ENCODE measurements around the gene TMEM217.
A peak's percentile ranks its signal among the peaks of the same experiment; 100 is the strongest.

The TMEM217 gene

DNA sequence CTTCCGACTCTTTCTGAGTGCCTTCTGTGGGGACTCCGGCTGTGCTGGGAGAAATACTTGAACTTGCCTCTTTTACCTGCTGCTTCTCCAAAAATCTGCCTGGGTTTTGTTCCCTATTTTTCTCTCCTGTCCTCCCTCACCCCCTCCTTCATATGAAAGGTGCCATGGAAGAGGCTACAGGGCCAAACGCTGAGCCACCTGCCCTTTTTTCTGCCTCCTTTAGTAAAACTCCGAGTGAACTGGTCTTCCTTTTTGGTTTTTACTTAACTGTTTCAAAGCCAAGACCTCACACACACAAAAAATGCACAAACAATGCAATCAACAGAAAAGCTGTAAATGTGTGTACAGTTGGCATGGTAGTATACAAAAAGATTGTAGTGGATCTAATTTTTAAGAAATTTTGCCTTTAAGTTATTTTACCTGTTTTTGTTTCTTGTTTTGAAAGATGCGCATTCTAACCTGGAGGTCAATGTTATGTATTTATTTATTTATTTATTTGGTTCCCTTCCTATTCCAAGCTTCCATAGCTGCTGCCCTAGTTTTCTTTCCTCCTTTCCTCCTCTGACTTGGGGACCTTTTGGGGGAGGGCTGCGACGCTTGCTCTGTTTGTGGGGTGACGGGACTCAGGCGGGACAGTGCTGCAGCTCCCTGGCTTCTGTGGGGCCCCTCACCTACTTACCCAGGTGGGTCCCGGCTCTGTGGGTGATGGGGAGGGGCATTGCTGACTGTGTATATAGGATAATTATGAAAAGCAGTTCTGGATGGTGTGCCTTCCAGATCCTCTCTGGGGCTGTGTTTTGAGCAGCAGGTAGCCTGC is 83.2 kb downstream of the TMEM217 start:
- ChIA-PET POLR2A (interaction anchor here (0.6 to 2.7 kb wide), 4 partner anchors 9 to 564 kb away, joined by 5 to 8 read pairs (median 6); no protein-coding TSS in a partner anchor), CTCF (interaction anchor here (1.3 to 27.8 kb wide), 7 partner anchors 7 to 150 kb away, joined by 3 to 436 read pairs (median 89); no protein-coding TSS in a partner anchor)
- H3K27ac ChIP-seq (ENCODE audit: insufficient read depth in 1 of 2, low read depth in 1 of 2, low read length in 2 of 2, poor library complexity in 1 of 2, severe bottlenecking in 2 of 2) = peak overlapping the region; percentile 69 to 93
- peak overlapping the region in 5 of 7 experiments; percentile 74 to 98 (median 97) for H3K4me3 ChIP-seq (ENCODE audit: control insufficient read depth in 1 of 7, extremely low read depth in 1 of 7, insufficient read depth in 4 of 7, low read depth in 2 of 7, low read length in 6 of 7)
- H3K9me3 ChIP-seq (ENCODE audit: control extremely low read depth in 1 of 5, control insufficient read depth in 4 of 5, insufficient read depth in 2 of 5, low read depth in 1 of 5, low read length in 4 of 5) = no peaks in the 10 kb centered on the region
- no peak for DNase-seq
- H3K36me3 ChIP-seq (ENCODE audit: control insufficient read depth in 4 of 4, insufficient read depth in 4 of 4, low read length in 3 of 4) = peaks cover 0 to 54% (median 34%) of the 10 kb centered on the region in 4 experiments
- no peaks in the 10 kb centered on the region for H3K27me3 ChIP-seq (replicated peaks in 2 of 5; ENCODE audit: control insufficient read depth in 4 of 5, insufficient read depth in 5 of 5, low read length in 4 of 5)
- peaks cover 45 to 73% (median 65%) of the 10 kb centered on the region in 4 experiments for H3K4me1 ChIP-seq (ENCODE audit: control extremely low read depth in 1 of 4, control insufficient read depth in 4 of 4, insufficient read depth in 4 of 4, low read length in 3 of 4)
- WGBS (ENCODE audit: insufficient coverage) = 17% methylated on average over 3 of the region's 10 CpGs

DNA sequence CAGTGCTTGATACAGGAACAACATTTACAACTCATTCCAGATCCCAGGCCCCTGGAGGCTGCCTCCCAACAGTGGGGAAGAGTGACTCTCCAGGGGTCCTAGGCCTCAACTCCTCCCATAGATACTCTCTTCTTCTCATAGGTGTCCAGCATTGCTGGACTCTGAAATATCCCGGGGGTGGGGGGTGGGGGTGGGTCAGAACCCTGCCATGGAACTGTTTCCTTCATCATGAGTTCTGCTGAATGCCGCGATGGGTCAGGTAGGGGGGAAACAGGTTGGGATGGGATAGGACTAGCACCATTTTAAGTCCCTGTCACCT is 83.8 kb downstream of the TMEM217 start:
- ChIA-PET POLR2A (interaction anchor here (1.2 to 2.3 kb wide), 2 partner anchors 31 to 34 kb away, joined by 4 to 7 read pairs; no protein-coding TSS in a partner anchor), CTCF (interaction anchor here (1.3 to 27.8 kb wide), 7 partner anchors 7 to 149 kb away, joined by 3 to 436 read pairs (median 89); no protein-coding TSS in a partner anchor)
- Histone ChIP-seq H3K4me3 (ENCODE audit: control insufficient read depth in 1 of 7, extremely low read depth in 1 of 7, insufficient read depth in 4 of 7, low read depth in 2 of 7, low read length in 6 of 7) (peak overlapping the region in 5 of 7 experiments; percentile 74 to 98 (median 97)), H3K36me3 (ENCODE audit: control insufficient read depth in 4 of 4, insufficient read depth in 4 of 4, low read length in 3 of 4) (peaks cover 0 to 54% (median 34%) of the 10 kb centered on the region in 4 experiments), H3K9me3 (ENCODE audit: control extremely low read depth in 1 of 5, control insufficient read depth in 4 of 5, insufficient read depth in 2 of 5, low read depth in 1 of 5, low read length in 4 of 5) (no peaks in the 10 kb centered on the region), H3K27me3 (replicated peaks in 2 of 5; ENCODE audit: control insufficient read depth in 4 of 5, insufficient read depth in 5 of 5, low read length in 4 of 5) (no peaks in the 10 kb centered on the region), H3K4me1 (ENCODE audit: control extremely low read depth in 1 of 4, control insufficient read depth in 4 of 4, insufficient read depth in 4 of 4, low read length in 3 of 4) (peaks cover 45 to 70% (median 65%) of the 10 kb centered on the region in 4 experiments), H3K27ac (ENCODE audit: insufficient read depth in 1 of 2, low read depth in 1 of 2, low read length in 2 of 2, poor library complexity in 1 of 2, severe bottlenecking in 2 of 2) (peak overlapping the region; percentile 69 to 93)
- DNase-seq = no peak
- 10% methylated on average over 2 of the region's 3 CpGs for WGBS (ENCODE audit: insufficient coverage)

DNA sequence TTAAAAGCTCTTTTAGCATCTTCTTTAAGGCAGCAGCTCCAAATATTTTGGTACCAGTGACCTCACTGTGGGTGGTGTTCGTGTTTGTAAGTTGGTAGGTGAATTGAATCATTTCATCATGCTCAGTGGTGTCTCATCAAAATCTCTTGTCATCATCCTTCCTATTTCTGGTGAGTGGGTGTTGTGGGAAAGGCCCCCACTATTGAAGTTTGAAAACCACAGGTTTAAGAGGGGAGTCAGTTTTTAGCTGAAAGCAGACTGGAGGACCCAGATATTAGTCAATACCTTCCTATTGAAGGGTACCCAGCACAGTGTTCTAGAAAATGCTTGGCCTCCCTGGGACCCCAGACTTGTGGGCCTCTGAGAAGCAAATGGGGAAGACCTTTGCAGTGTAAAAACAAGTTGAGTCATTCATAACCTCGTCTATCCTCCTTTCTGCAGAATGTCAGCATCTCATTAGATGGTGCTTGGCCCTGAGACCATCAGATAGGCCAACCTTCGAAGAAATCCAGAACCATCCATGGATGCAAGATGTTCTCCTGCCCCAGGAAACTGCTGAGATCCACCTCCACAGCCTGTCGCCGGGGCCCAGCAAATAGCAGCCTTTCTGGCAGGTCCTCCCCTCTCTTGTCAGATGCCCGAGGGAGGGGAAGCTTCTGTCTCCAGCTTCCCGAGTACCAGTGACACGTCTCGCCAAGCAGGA is 84.3 kb downstream of the TMEM217 start:
- POLR2A ChIA-PET = interaction anchor here (1.2 to 5.4 kb wide), 4 partner anchors 14 to 122 kb away, joined by 4 to 35 read pairs (median 8); no protein-coding TSS in a partner anchor
- Histone ChIP-seq H3K36me3 (ENCODE audit: control insufficient read depth in 4 of 4, insufficient read depth in 4 of 4, low read length in 3 of 4) (peaks cover 0 to 54% (median 34%) of the 10 kb centered on the region in 4 experiments), H3K4me1 (ENCODE audit: control extremely low read depth in 1 of 4, control insufficient read depth in 4 of 4, insufficient read depth in 4 of 4, low read length in 3 of 4) (peaks cover 47 to 72% (median 67%) of the 10 kb centered on the region in 4 experiments), H3K27me3 (replicated peaks in 2 of 5; ENCODE audit: control insufficient read depth in 4 of 5, insufficient read depth in 5 of 5, low read length in 4 of 5) (no peaks in the 10 kb centered on the region), H3K9me3 (ENCODE audit: control extremely low read depth in 1 of 5, control insufficient read depth in 4 of 5, insufficient read depth in 2 of 5, low read depth in 1 of 5, low read length in 4 of 5) (no peaks in the 10 kb centered on the region), H3K27ac (ENCODE audit: insufficient read depth in 1 of 2, low read depth in 1 of 2, low read length in 2 of 2, poor library complexity in 1 of 2, severe bottlenecking in 2 of 2) (peak overlapping the region; percentile 69 to 93), H3K4me3 (ENCODE audit: control insufficient read depth in 1 of 7, extremely low read depth in 1 of 7, insufficient read depth in 4 of 7, low read depth in 2 of 7, low read length in 6 of 7) (peak overlapping the region in 6 of 7 experiments; percentile 8 to 98 (median 97))
- peak in 1 of 3 donors; percentile 45 for DNase-seq
- CTCF ChIA-PET = interaction anchor here (0.6 to 27.8 kb wide), 13 partner anchors 8 to 279 kb away, joined by 3 to 436 read pairs (median 5); no protein-coding TSS in a partner anchor
- WGBS (ENCODE audit: insufficient coverage) = 0% methylated on average over 6 of the region's 9 CpGs

DNA sequence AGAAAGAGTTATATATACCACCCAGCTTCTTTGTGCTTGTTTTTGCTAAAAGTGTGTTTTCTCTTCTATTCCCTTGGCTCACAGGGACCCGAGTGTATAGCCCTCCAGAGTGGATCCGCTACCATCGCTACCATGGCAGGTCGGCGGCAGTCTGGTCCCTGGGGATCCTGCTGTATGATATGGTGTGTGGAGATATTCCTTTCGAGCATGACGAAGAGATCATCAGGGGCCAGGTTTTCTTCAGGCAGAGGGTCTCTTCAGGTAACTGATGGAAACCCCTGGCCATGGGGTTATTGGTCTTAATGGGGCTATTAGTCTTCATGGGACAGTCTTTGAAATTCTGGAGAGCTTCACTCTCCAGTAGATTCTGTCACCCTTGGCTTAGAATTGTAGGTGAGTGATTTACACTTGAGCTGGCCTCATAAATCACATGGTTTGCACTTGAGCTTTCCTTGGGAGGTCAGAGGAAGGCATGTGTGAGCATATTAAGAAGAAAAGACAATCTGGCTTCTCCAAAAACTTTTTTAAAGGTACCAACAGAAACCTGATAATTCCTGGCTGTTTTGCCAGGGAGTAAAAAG is 84.9 kb downstream of the TMEM217 start:
- no CpG with 5 or more reads among the region's 7 CpGs for WGBS (ENCODE audit: insufficient coverage)
- Histone ChIP-seq H3K9me3 (ENCODE audit: control extremely low read depth in 1 of 5, control insufficient read depth in 4 of 5, insufficient read depth in 2 of 5, low read depth in 1 of 5, low read length in 4 of 5) (no peaks in the 10 kb centered on the region), H3K4me1 (ENCODE audit: control extremely low read depth in 1 of 4, control insufficient read depth in 4 of 4, insufficient read depth in 4 of 4, low read length in 3 of 4) (peaks cover 46 to 72% (median 63%) of the 10 kb centered on the region in 4 experiments), H3K27me3 (replicated peaks in 2 of 5; ENCODE audit: control insufficient read depth in 4 of 5, insufficient read depth in 5 of 5, low read length in 4 of 5) (no peaks in the 10 kb centered on the region), H3K27ac (ENCODE audit: insufficient read depth in 1 of 2, low read depth in 1 of 2, low read length in 2 of 2, poor library complexity in 1 of 2, severe bottlenecking in 2 of 2) (peak overlapping the region; percentile 55 to 93), H3K36me3 (ENCODE audit: control insufficient read depth in 4 of 4, insufficient read depth in 4 of 4, low read length in 3 of 4) (peaks cover 0 to 54% (median 34%) of the 10 kb centered on the region in 4 experiments), H3K4me3 (ENCODE audit: control insufficient read depth in 1 of 7, extremely low read depth in 1 of 7, insufficient read depth in 4 of 7, low read depth in 2 of 7, low read length in 6 of 7) (peak overlapping the region in 6 of 7 experiments; percentile 74 to 98 (median 97))
- ChIA-PET POLR2A (interaction anchor here (0.6 to 5.4 kb wide), 10 partner anchors 8 to 187 kb away, joined by 3 to 35 read pairs (median 6); partner anchors contain the start of gene MTCH1), CTCF (interaction anchor here (0.6 to 27.8 kb wide), 21 partner anchors 8 to 278 kb away, joined by 3 to 436 read pairs (median 4); no protein-coding TSS in a partner anchor)
- no peak for DNase-seq

DNA sequence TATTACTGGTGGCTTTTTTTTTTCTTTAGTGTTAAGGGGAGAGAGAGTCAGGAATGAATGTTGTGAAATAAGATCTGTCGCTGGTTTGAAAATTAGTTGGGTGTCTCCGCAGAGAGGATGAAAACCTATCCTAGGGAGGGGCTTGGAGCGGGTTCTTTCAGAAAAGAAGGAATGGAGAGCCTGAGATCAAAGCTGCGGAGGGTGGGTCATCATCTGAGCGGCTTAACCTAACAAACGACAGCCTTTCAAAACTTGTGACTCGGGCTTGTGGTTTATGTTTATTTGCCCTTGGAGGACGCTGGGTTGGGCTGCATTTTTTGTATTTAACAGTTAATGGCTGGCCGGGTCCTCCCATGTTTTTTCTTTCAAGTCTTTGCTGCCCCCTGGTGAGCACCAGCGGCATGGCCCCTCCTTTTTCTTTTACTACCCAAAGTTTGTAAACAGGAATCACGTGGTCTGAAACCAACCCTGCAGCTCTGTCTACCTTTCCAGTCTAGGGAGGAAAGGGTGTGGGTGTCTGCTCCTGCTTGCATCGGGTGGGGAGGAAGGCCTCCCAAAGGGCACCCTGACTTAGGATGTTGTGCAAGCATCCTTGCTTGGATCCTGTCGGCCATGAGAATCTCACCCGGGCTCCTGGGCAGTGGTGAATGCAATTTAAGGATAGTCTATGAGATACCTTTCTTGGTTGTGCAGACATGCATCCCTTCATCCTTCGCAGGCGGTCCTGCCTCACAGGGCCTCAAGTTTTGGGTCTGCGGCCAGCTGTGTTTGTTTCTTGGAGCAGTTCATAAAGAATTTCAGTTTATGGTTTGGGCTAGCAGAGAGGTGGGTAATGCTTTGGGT is 85.8 kb downstream of the TMEM217 start:
- Histone ChIP-seq H3K9me3 (ENCODE audit: control extremely low read depth in 1 of 5, control insufficient read depth in 4 of 5, insufficient read depth in 2 of 5, low read depth in 1 of 5, low read length in 4 of 5) (no peaks in the 10 kb centered on the region), H3K27me3 (replicated peaks in 2 of 5; ENCODE audit: control insufficient read depth in 4 of 5, insufficient read depth in 5 of 5, low read length in 4 of 5) (no peaks in the 10 kb centered on the region), H3K27ac (ENCODE audit: insufficient read depth in 1 of 2, low read depth in 1 of 2, low read length in 2 of 2, poor library complexity in 1 of 2, severe bottlenecking in 2 of 2) (peak overlapping the region; percentile 68 to 93), H3K4me1 (ENCODE audit: control extremely low read depth in 1 of 4, control insufficient read depth in 4 of 4, insufficient read depth in 4 of 4, low read length in 3 of 4) (peaks cover 39 to 64% (median 55%) of the 10 kb centered on the region in 4 experiments), H3K36me3 (ENCODE audit: control insufficient read depth in 4 of 4, insufficient read depth in 4 of 4, low read length in 3 of 4) (peaks cover 0 to 54% (median 34%) of the 10 kb centered on the region in 4 experiments), H3K4me3 (ENCODE audit: control insufficient read depth in 1 of 7, extremely low read depth in 1 of 7, insufficient read depth in 4 of 7, low read depth in 2 of 7, low read length in 6 of 7) (peak overlapping the region; percentile 74 to 98 (median 97))
- ChIA-PET POLR2A (interaction anchor here (0.6 to 5.4 kb wide), 12 partner anchors 9 to 186 kb away, joined by 3 to 35 read pairs (median 6); partner anchors contain the start of gene MTCH1), CTCF (interaction anchor here (0.7 to 27.8 kb wide), 20 partner anchors 9 to 196 kb away, joined by 3 to 436 read pairs (median 5); no protein-coding TSS in a partner anchor)
- WGBS (ENCODE audit: insufficient coverage) = 3% methylated on average over 9 of the region's 17 CpGs
- DNase-seq = peak; percentile 90 to 95 (median 94)
